GM12864 (cell line): ENCODE results near the gene CLSTN2.

Experiments
- DNase-seq: peaks from one replicate; pipeline ENCODE4 v3.0.0-alpha.2; 2011; ENCODE audit warnings: low read depth
- H3K4me3 ChIP-seq: 2 replicates; pipeline ENCODE4 v1.5.1; 2011; ENCODE audit warnings: mild to moderate bottlenecking, low read depth, low read length, control low read depth
- CTCF ChIP-seq: IDR thresholded peaks from 2 replicates; pipeline ENCODE4 v1.5.1; 2011; ENCODE audit warnings: low read depth, mild to moderate bottlenecking, moderate library complexity, low read length, control low read depth, inconsistent platforms; ENCODE audit errors: missing control alignments

CLSTN2 gene

GRCh38 chr3:140387244-140387643 is 452.3 kb downstream of the CLSTN2 start:
- DNase-seq: no peak
- no peak for TF ChIP-seq CTCF
- H3K4me3 ChIP-seq: no peak overlapping the region

GRCh38 chr3:140388202-140388922 is 453.4 kb downstream of the CLSTN2 start:
- no peak overlapping the region for H3K4me3 ChIP-seq
- no peak for TF ChIP-seq CTCF
- no peak for DNase-seq

- no peak for DNase-seq
- no peak overlapping the region for H3K4me3 ChIP-seq
- no peak for TF ChIP-seq CTCF
Observed at GRCh38 chr3:140391061-140391460, 456.1 kb downstream of the CLSTN2 start.

GRCh38 chr3:140394488-140395133 is 459.6 kb downstream of the CLSTN2 start:
- TF ChIP-seq CTCF: no peak
- no peak overlapping the region for H3K4me3 ChIP-seq
- no peak for DNase-seq

- no peak for DNase-seq
- no peak for TF ChIP-seq CTCF
- H3K4me3 ChIP-seq: no peak overlapping the region
Observed at GRCh38 chr3:140395134-140396075, 460.4 kb downstream of the CLSTN2 start.

GRCh38 chr3:140396110-140396509 is 461.1 kb downstream of the CLSTN2 start:
- H3K4me3 ChIP-seq: no peak overlapping the region
- TF ChIP-seq CTCF: no peak
- no peak for DNase-seq
